MM.1S (cell line): ENCODE data around the gene AP3D1.

Experiments
- DNase-seq: peaks from one replicate; pipeline ENCODE4 v3.0.0-alpha.2; 2015
- H2AFZ ChIP-seq: fragments of 300-600 bp; sonication (generic); 2 replicates; pipeline ENCODE4 v1.6.0; 2016; ENCODE audit warnings: antibody characterized with exemption, low read length
- H3F3A ChIP-seq: fragments of 300-600 bp; sonication (generic); 2 replicates; pipeline ENCODE4 v1.6.1; 2016; ENCODE audit warnings: mild to moderate bottlenecking, antibody characterized with exemption, low read length, moderate library complexity, mixed read lengths; ENCODE audit not compliant: insufficient read depth
- H3K27ac ChIP-seq: fragments of 300-600 bp; sonication (generic); 2 replicates; pipeline ENCODE4 v1.5.1; 2016; ENCODE audit warnings: mild to moderate bottlenecking, low read length
- H3K27me3 ChIP-seq: fragments of 300-600 bp; sonication (generic); replicated peaks from 2 replicates; pipeline ENCODE4 v1.6.0; 2016; ENCODE audit warnings: low read length; ENCODE audit not compliant: insufficient read depth
- H3K36me3 ChIP-seq: fragments of 300-600 bp; sonication (generic); replicated peaks from 2 replicates; pipeline ENCODE4 v1.6.1; 2016; ENCODE audit warnings: mild to moderate bottlenecking, low read length, mixed read lengths; ENCODE audit not compliant: insufficient read depth
- H3K4me1 ChIP-seq: fragments of 300-600 bp; sonication (generic); 2 replicates; pipeline ENCODE4 v1.6.1; 2016; ENCODE audit warnings: low read length, mixed read lengths
- H3K4me2 ChIP-seq: fragments of 300-600 bp; sonication (generic); 2 replicates; pipeline ENCODE4 v1.6.0; 2016; ENCODE audit warnings: low read depth, low read length
- H3K4me3 ChIP-seq: fragments of 300-600 bp; sonication (generic); 2 replicates; pipeline ENCODE4 v1.5.1; 2016; ENCODE audit warnings: low read length, mixed read lengths
- H3K79me2 ChIP-seq: fragments of 300-600 bp; sonication (generic); 2 replicates; pipeline ENCODE4 v1.6.1; 2016; ENCODE audit warnings: mixed run types, low read length, mixed read lengths
- H3K9ac ChIP-seq: fragments of 300-600 bp; sonication (generic); 2 replicates; pipeline ENCODE4 v1.6.1; 2016; ENCODE audit warnings: low read length, mixed read lengths
- H3K9me2 ChIP-seq: fragments of 300-600 bp; sonication (generic); replicated peaks from 2 replicates; pipeline ENCODE4 v1.6.1; 2016; ENCODE audit warnings: mild to moderate bottlenecking, low read length, mixed read lengths; ENCODE audit not compliant: insufficient read depth
- H3K9me3 ChIP-seq: fragments of 300-600 bp; sonication (generic); replicated peaks from 2 replicates; pipeline ENCODE4 v1.6.1; 2016; ENCODE audit warnings: mild to moderate bottlenecking, low read length, mixed read lengths; ENCODE audit not compliant: insufficient read depth
- H4K20me1 ChIP-seq: fragments of 300-600 bp; sonication (generic); 2 replicates; pipeline ENCODE4 v1.6.1; 2016; ENCODE audit warnings: mild to moderate bottlenecking, low read length, moderate library complexity, mixed read lengths; ENCODE audit not compliant: insufficient read depth
- EZH2 ChIP-seq: fragments of 300-600 bp; sonication (generic); optimal IDR thresholded peaks from 2 replicates; pipeline ENCODE3; 2017; ENCODE audit warnings: low read depth, mild to moderate bottlenecking, antibody characterized with exemption, low read length, mixed read lengths
- EZH2phosphoT487 ChIP-seq: fragments of 300-600 bp; sonication (generic); IDR thresholded peaks from 2 replicates; pipeline ENCODE4 v1.6.1; 2018; ENCODE audit warnings: antibody characterized with exemption, low read length
- TF ChIP-seq, protein P1 (sequence below): fragments of 300-600 bp; sonication (generic); IDR thresholded peaks from 2 replicates; pipeline ENCODE4 v1.5.1; 2016; ENCODE audit warnings: antibody characterized with exemption, low read length, mixed read lengths

AP3D1 gene

DNA sequence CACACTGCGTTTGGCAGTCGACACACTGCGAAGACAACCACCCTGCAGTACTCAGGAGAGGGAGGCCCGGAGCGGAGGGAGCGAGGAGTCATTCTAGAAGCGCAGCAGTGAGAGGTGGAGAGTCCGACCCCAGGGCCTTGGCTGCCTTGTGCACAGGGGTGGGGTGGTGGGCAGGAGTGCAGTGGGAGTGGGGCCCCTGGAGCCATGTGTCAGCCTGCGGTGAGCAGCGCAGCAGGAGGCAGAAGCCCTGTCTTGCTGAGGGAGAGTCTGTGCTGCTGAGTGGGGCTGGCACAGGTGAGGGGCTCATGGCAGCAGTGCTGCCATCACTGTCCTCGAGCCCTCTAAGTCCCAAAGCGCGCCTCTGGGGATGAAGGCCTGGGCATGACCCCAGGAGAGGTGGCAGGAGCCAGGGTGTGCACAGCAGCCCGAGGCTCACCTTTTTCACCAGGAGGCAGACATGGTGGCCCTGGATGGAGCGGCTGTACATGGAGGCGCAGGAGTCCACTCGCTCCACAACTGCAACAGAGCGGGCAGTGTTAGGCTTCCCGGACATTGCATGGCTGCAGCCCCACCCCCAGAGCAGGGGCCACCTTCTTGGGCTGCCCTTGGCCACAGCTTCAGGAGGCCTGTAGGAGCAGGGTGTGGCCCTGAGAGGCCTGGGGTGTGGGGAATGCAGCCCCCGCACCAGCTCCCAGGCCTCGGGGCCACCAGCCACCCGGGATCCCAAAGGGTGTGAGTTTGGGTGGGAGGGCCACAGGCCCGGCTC lies 42.9 kb downstream of the AP3D1 start:
- H3K4me1 ChIP-seq: no peaks in the 10 kb centered on the region
- TF ChIP-seq EZH2 (no peak), EZH2phosphoT487 (no peak)
- TF ChIP-seq, protein P1, sequence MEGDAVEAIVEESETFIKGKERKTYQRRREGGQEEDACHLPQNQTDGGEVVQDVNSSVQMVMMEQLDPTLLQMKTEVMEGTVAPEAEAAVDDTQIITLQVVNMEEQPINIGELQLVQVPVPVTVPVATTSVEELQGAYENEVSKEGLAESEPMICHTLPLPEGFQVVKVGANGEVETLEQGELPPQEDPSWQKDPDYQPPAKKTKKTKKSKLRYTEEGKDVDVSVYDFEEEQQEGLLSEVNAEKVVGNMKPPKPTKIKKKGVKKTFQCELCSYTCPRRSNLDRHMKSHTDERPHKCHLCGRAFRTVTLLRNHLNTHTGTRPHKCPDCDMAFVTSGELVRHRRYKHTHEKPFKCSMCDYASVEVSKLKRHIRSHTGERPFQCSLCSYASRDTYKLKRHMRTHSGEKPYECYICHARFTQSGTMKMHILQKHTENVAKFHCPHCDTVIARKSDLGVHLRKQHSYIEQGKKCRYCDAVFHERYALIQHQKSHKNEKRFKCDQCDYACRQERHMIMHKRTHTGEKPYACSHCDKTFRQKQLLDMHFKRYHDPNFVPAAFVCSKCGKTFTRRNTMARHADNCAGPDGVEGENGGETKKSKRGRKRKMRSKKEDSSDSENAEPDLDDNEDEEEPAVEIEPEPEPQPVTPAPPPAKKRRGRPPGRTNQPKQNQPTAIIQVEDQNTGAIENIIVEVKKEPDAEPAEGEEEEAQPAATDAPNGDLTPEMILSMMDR: no peak

DNA sequence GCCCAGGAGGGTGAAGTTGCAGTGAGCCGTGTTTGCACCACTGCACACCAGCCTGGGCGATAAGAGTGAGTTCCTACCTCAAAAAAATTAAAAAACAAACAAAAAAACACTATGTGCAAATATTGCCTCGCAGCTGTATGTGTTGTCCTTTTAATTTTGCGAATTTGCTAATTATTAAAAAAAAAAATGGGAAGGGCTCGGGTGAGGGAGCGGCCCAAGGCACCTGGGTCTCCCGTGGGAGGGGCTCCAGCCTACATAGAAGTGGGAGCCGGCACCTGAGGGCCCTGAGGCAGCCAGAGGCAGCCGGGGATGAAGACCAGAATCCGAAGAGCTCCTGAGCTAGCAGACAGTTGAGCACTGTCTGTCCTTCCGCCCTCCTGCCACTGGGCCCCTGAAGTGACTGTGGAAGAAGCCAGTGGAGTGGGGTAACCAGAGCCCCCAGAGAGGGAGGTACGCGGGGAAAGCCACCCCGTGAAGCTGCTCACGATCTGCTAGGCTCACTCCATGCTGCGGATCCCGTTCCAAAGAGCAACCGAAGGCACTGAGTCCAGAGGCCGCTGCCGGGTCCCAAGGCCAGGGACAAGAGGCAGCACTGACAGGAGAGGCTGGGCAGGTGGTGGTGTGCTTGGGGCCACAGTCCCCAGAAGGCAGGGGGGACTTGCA lies 48.2 kb downstream of the AP3D1 start:
- Histone ChIP-seq H3K9ac (no peak overlapping the region), H3K36me3 (peaks cover 24% of the 10 kb centered on the region; the same call in 1 of the 2 replicates)

More for the DNA sequence above, 42.9 kb downstream of the AP3D1 start:
- Histone ChIP-seq H3K79me2 (peaks cover 27% of the 10 kb centered on the region), H2AFZ (no peak overlapping the region), H3F3A (no peaks in the 10 kb centered on the region), H3K4me2 (no peak overlapping the region), H3K4me3 (no peak overlapping the region), H3K36me3 (peaks cover 33% of the 10 kb centered on the region; the same call in 1 of the 2 replicates), H3K9me3 (no peaks in the 10 kb centered on the region), H3K9ac (no peak overlapping the region), H3K27me3 (no peaks in the 10 kb centered on the region), H4K20me1 (no peaks in the 10 kb centered on the region), H3K27ac (no peak overlapping the region), H3K9me2 (no peaks in the 10 kb centered on the region)
- DNase-seq: no peak

DNA sequence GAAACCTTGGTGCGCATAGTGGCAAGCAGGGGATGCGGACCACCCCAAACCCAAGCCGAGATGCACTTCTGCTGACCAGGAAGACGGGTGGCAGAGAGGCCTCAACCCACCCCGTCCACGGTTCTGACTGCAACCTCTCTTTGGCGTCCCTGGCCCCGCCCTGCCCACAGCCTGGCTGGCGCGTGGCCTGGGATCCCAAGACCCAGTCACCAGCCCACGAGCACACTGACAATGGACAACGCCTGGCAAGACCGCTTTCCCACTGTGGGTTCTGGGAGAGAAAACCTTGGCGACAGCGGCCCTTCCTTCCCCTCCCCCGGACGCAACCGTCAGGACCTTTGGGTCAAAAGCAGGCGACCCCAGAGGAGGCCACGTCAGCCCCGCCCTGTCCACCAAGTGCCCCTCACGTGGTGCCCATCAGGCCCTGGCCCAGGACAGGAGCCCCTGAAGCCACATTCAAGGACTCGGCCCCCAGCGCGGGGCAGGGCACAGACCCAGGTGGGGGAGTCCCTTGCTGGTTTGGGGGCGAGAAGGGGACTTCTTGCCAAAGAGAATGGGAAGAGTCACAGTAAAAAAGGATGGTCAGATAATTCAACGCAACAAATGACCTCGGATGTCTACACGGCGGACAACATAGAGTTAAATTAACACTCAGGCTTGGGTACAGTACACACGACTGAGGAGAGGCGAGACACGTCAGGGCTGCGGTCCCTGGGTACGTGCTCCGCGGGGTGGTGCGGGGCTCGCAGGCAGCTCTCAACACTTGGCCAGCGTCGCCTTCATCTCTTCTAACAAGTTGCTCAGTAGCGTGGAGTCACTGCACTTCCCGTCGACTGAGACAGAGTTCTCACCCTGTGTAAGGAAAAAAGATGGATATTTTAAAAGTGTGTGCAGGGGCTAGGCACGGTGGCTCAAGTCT lies 49.7 kb downstream of the AP3D1 start:
- Histone ChIP-seq H4K20me1 (no peaks in the 10 kb centered on the region), H3K9me3 (no peaks in the 10 kb centered on the region), H3K79me2 (peaks cover 58% of the 10 kb centered on the region), H3K27ac (no peak overlapping the region), H3K9ac (no peak overlapping the region), H3K4me1 (peaks cover 11% of the 10 kb centered on the region), H3K4me2 (no peak overlapping the region), H3K9me2 (no peaks in the 10 kb centered on the region), H3F3A (peaks cover 12% of the 10 kb centered on the region), H2AFZ (no peak overlapping the region), H3K27me3 (no peaks in the 10 kb centered on the region), H3K4me3 (no peak overlapping the region), H3K36me3 (peaks cover 24% of the 10 kb centered on the region; the same call in 1 of the 2 replicates)
- no peak for TF ChIP-seq EZH2
- TF ChIP-seq, protein P1: no peak
- TF ChIP-seq EZH2phosphoT487: no peak
- no peak for DNase-seq

More for the DNA sequence above, 48.2 kb downstream of the AP3D1 start:
- Histone ChIP-seq H3K27ac (no peak overlapping the region), H4K20me1 (no peaks in the 10 kb centered on the region), H3K4me1 (peaks cover 4% of the 10 kb centered on the region), H2AFZ (no peak overlapping the region), H3K4me2 (no peak overlapping the region), H3K4me3 (no peak overlapping the region), H3K27me3 (no peaks in the 10 kb centered on the region), H3K9me3 (no peaks in the 10 kb centered on the region), H3F3A (no peaks in the 10 kb centered on the region), H3K79me2 (peaks cover 52% of the 10 kb centered on the region), H3K9me2 (no peaks in the 10 kb centered on the region)
- no peak for DNase-seq
- TF ChIP-seq, protein P1: no peak
- TF ChIP-seq EZH2 (no peak), EZH2phosphoT487 (no peak)
